Measurements from ENCODE around the gene SWI5.

The SWI5 gene

DNA sequence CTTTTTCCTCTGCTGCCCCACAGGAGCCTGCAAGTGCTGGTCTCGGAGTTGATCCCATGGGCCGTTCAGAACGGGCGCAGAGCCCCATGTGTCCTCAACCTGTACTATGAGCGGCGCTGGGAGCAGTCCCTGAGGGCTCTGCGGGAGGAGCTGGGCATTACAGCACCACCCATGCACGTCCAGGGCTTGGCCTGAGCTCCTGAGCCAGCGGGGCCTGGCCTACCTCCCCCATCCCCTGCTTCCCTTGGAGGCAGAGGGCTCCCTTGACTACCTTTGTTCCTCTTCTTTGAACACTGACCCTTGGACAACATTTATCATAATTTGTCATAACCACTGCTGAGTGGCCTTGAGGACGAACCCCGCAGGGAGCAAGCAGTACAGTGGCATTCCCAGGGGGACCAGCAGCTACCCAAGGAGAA is 57.4 kb downstream of the SWI5 start:
- H3K4me3 Mint-ChIP-seq: no peak overlapping the region
- no peaks in the 10 kb centered on the region for H3K9me3 Mint-ChIP-seq
- no peak for ATAC-seq (replicated peaks)
- DNase-seq: no peak
- H3K4me1 Mint-ChIP-seq: no peaks in the 10 kb centered on the region
- H3K27ac Mint-ChIP-seq: no peak overlapping the region
- H3K36me3 Mint-ChIP-seq: peaks cover 11 to 29% of the 10 kb centered on the region in 2 donors
- no peaks in the 10 kb centered on the region for H3K27me3 Mint-ChIP-seq

DNA sequence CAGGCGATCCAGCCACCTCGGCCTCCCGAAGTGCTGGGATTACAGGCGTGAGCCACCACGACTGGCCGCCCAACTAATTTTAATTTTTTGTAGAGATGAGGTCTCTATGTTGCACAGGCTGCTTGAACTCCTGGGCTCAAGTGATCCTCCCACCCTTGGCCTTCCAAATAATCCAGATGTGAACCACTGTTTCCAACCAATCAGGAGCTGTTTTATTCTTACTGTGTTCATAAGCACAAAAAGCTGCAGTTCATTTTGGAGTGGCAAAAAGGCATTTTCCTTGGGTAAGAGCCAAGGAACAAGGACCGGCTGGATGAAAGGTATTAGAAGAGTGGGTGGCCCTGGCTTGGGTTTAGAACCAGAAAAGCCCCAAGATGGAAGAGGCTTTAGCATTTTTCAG is 59.1 kb downstream of the SWI5 start:
- ATAC-seq (replicated peaks): no peak
- peaks cover 5 to 22% of the 10 kb centered on the region in 2 donors for H3K36me3 Mint-ChIP-seq
- peak overlapping the region; percentile 44 for H3K27ac Mint-ChIP-seq
- H3K9me3 Mint-ChIP-seq: no peaks in the 10 kb centered on the region
- no peak overlapping the region for H3K4me3 Mint-ChIP-seq
- DNase-seq: no peak
- no peaks in the 10 kb centered on the region for H3K4me1 Mint-ChIP-seq
- H3K27me3 Mint-ChIP-seq: no peaks in the 10 kb centered on the region

GRCh38 chr9:128335914-128336313 is 59.8 kb downstream of the SWI5 start:
- DNase-seq (no peak), ATAC-seq (replicated peaks) (no peak)
- Mint-ChIP-seq H3K27me3 (no peaks in the 10 kb centered on the region), H3K4me1 (no peaks in the 10 kb centered on the region), H3K9me3 (no peaks in the 10 kb centered on the region), H3K4me3 (no peak overlapping the region), H3K27ac (no peak overlapping the region), H3K36me3 (peaks cover 5 to 20% of the 10 kb centered on the region in 2 donors)

DNA sequence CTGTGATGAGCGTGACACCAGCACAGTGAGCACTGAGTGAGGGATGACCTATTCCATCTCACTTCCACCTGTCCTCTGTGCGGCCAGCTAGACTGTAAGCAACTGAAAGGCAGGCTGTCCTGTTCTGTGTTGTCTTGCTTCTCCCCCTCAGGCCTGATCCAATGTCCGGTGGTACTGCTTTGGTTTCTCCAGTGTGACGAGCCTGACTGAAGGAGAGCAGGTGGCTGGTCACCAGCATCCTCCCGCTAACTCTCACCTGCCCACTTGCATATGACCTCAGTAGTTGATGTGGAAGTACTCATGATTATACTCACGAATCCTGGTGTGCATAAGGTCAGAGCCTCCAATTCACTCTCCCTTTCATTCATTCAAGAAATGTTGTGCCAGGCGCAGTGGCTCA is 61.9 kb downstream of the SWI5 start:
- Mint-ChIP-seq H3K9me3 (no peaks in the 10 kb centered on the region), H3K27me3 (no peaks in the 10 kb centered on the region), H3K36me3 (peaks cover 0 to 10% of the 10 kb centered on the region in 2 donors), H3K4me1 (peaks cover 4 to 8% of the 10 kb centered on the region in 2 donors), H3K4me3 (no peak overlapping the region), H3K27ac (no peak overlapping the region)
- DNase-seq (no peak), ATAC-seq (replicated peaks) (no peak)
